PC-3 (cell line): Measurements from ENCODE around the gene GRIA4. TPM values are rescaled to one million over a fixed set of nuclear protein-coding genes. Genes with fewer than 3 reads are reported as not detected.

Experiments used
- ATAC-seq: fragments of 200-7000 bp; cut with Tn5 transposase; 2 replicates; pipeline ENCODE4 v1.9.1; 2020; ENCODE audit warnings: mild to moderate bottlenecking, moderate library complexity
- BruUV-seq: library from RNA; stranded (reverse); fragments of 400-500 nt; replicated peaks from 2 replicates; lab custom pipeline; 2021; lab: Mats Ljungman, UMichigan
- CTCF ChIA-PET: fragments of 300-600 bp; sonication (Branson Sonifier 250); formaldehyde crosslinking; loops from one replicate; lab custom pipeline; 2022; ENCODE audit warnings: antibody characterized with exemption; lab: Charles Lee
- POLR2A ChIA-PET: fragments of 300-600 bp; sonication (Branson Sonifier 250); formaldehyde crosslinking; loops from one replicate; lab custom pipeline; 2022; ENCODE audit warnings: antibody characterized with exemption; ENCODE audit not compliant: unreplicated experiment; lab: Charles Lee
- DNase-seq: peaks from one replicate; pipeline ENCODE4 v3.0.0-alpha.2; 2015
- H2AFZ ChIP-seq: fragments of 300-600 bp; sonication (generic); 2 replicates; pipeline ENCODE4 v1.6.0; 2016; ENCODE audit warnings: antibody characterized with exemption, low read length
- H3F3A ChIP-seq: fragments of 300-600 bp; sonication (generic); one replicate; pipeline ENCODE4 v1.6.0; 2017; ENCODE audit warnings: antibody characterized with exemption, low read length, control low read depth, mild to moderate bottlenecking; ENCODE audit not compliant: unreplicated experiment
- H3K27ac ChIP-seq: fragments of 300-600 bp; sonication (generic); 2 replicates; pipeline ENCODE4 v1.5.1; 2016; ENCODE audit warnings: mild to moderate bottlenecking, low read length
- H3K27me3 ChIP-seq: fragments of 300-600 bp; sonication (generic); 2 replicates; pipeline ENCODE4 v1.6.1; 2016; ENCODE audit warnings: low read length, mixed read lengths
- H3K36me3 ChIP-seq: fragments of 300-600 bp; sonication (generic); 2 replicates; pipeline ENCODE4 v1.6.1; 2016; ENCODE audit warnings: low read depth, mixed run types, low read length, mixed read lengths
- H3K4me1 ChIP-seq: fragments of 300-600 bp; sonication (generic); 2 replicates; pipeline ENCODE4 v1.5.1; 2016; ENCODE audit warnings: low read length; ENCODE audit not compliant: insufficient read depth
- H3K4me2 ChIP-seq: fragments of 300-600 bp; sonication (generic); 2 replicates; pipeline ENCODE4 v1.6.0; 2016; ENCODE audit warnings: low read length
- H3K4me3 ChIP-seq: fragments of 300-600 bp; sonication (generic); 2 replicates; pipeline ENCODE4 v1.5.1; 2016; ENCODE audit warnings: mild to moderate bottlenecking, low read length, mixed read lengths
- H3K79me2 ChIP-seq: fragments of 300-600 bp; sonication (generic); 2 replicates; pipeline ENCODE4 v1.6.1; 2017; ENCODE audit warnings: low read length, mixed read lengths
- H3K9ac ChIP-seq: fragments of 300-600 bp; sonication (generic); 2 replicates; pipeline ENCODE4 v1.6.0; 2016; ENCODE audit warnings: mild to moderate bottlenecking, low read length
- H3K9me2 ChIP-seq: fragments of 300-600 bp; sonication (generic); replicated peaks from 2 replicates; pipeline ENCODE4 v1.6.1; 2016; ENCODE audit warnings: mixed run types, low read length, mixed read lengths
- H3K9me3 ChIP-seq: fragments of 300-600 bp; sonication (generic); 2 replicates; pipeline ENCODE4 v1.6.1; 2016; ENCODE audit warnings: low read length, mixed read lengths
- H4K20me1 ChIP-seq: fragments of 300-600 bp; sonication (generic); 2 replicates; pipeline ENCODE4 v1.6.1; 2016; ENCODE audit warnings: low read length, mixed read lengths
- CTCF ChIP-seq: fragments of 300-600 bp; sonication (generic); conservative IDR thresholded peaks from 2 replicates; pipeline ENCODE4 v1.5.1; 2017; ENCODE audit warnings: antibody characterized with exemption, low read depth, mild to moderate bottlenecking, low read length
- EZH2 ChIP-seq: fragments of 300-600 bp; sonication (generic); IDR thresholded peaks from one replicate; pipeline ENCODE4 v1.6.1; 2017; ENCODE audit warnings: antibody characterized with exemption, mild to moderate bottlenecking, low read length; ENCODE audit not compliant: unreplicated experiment
- EZH2phosphoT487 ChIP-seq: fragments of 300-600 bp; sonication (generic); IDR thresholded peaks from 2 replicates; pipeline ENCODE4 v1.6.1; 2018; ENCODE audit warnings: mild to moderate bottlenecking, antibody characterized with exemption, low read length, borderline replicate concordance
- intact Hi-C: fragments of 100-400 bp; cut with micrococcal nuclease; formaldehyde crosslinking; loops from 2 replicates; pipeline ENCODE4 v1.9.0; 2023
- total RNA-seq: library from RNA; depleted of rRNA; stranded (reverse); fragments of >200 nt; gene quantifications from 2 replicates; pipeline ENCODE4 v1.2.3, GENCODE V29; 2014

GRIA4 gene
- total RNA-seq, 1 experiment from 2014 or later: not detected

GRCh38 chr11:106011481-106011880 is 401.6 kb downstream of the GRIA4 start:
- no peaks in the 10 kb centered on the region for H3F3A ChIP-seq
- no peaks in the 10 kb centered on the region for H3K4me1 ChIP-seq
- no peaks in the 10 kb centered on the region for H3K9me2 ChIP-seq
- no peaks in the 10 kb centered on the region for H3K27me3 ChIP-seq
- no peak overlapping the region for H3K4me2 ChIP-seq
- H3K79me2 ChIP-seq: peaks cover 32% of the 10 kb centered on the region
- intact Hi-C loops: no loop called here
- ChIA-PET POLR2A (no interaction called here), CTCF (no interaction called here)
- H3K9me3 ChIP-seq: no peaks in the 10 kb centered on the region
- no peak for ATAC-seq
- no peak overlapping the region for H2AFZ ChIP-seq
- H4K20me1 ChIP-seq: no peaks in the 10 kb centered on the region
- no peak overlapping the region for H3K9ac ChIP-seq
- no TSS peak for BruUV-seq
- DNase-seq: no peak
- TF ChIP-seq CTCF (no peak), EZH2phosphoT487 (no peak), EZH2 (no peak)
- H3K4me3 ChIP-seq: no peak overlapping the region
- no peak overlapping the region for H3K27ac ChIP-seq
- H3K36me3 ChIP-seq: peaks cover 44% of the 10 kb centered on the region

GRCh38 chr11:106012744-106013143 is 402.9 kb downstream of the GRIA4 start:
- no peak overlapping the region for H3K27ac ChIP-seq
- CTCF ChIA-PET: no interaction called here
- TF ChIP-seq EZH2: no peak
- no peak for TF ChIP-seq CTCF
- no peak for TF ChIP-seq EZH2phosphoT487
- H4K20me1 ChIP-seq: no peaks in the 10 kb centered on the region
- BruUV-seq: no TSS peak
- H3K4me1 ChIP-seq: no peaks in the 10 kb centered on the region
- H3K79me2 ChIP-seq: peaks cover 44% of the 10 kb centered on the region
- DNase-seq (no peak), ATAC-seq (no peak)
- H3K9me2 ChIP-seq: no peaks in the 10 kb centered on the region
- no peak overlapping the region for H3K4me3 ChIP-seq
- intact Hi-C loops: no loop called here
- POLR2A ChIA-PET: no interaction called here
- H3K27me3 ChIP-seq: no peaks in the 10 kb centered on the region
- H2AFZ ChIP-seq: no peak overlapping the region
- no peaks in the 10 kb centered on the region for H3K9me3 ChIP-seq
- no peak overlapping the region for H3K9ac ChIP-seq
- no peaks in the 10 kb centered on the region for H3F3A ChIP-seq
- H3K36me3 ChIP-seq: peaks cover 31% of the 10 kb centered on the region
- H3K4me2 ChIP-seq: no peak overlapping the region

- Histone ChIP-seq H3K9me2 (no peaks in the 10 kb centered on the region), H3F3A (no peaks in the 10 kb centered on the region), H3K27ac (no peak overlapping the region), H3K4me1 (peaks cover 10% of the 10 kb centered on the region; the same call in 1 of the 2 replicates), H3K4me3 (no peak overlapping the region), H3K9me3 (no peaks in the 10 kb centered on the region), H3K79me2 (peaks cover 47% of the 10 kb centered on the region), H3K4me2 (no peak overlapping the region), H2AFZ (no peak overlapping the region), H4K20me1 (no peaks in the 10 kb centered on the region), H3K36me3 (peaks cover 18% of the 10 kb centered on the region), H3K27me3 (no peaks in the 10 kb centered on the region), H3K9ac (no peak overlapping the region)
- POLR2A ChIA-PET: no interaction called here
- no peak for DNase-seq
- no peak for TF ChIP-seq CTCF
- TF ChIP-seq EZH2phosphoT487: no peak
- TF ChIP-seq EZH2: no peak
- ATAC-seq: no peak
- intact Hi-C loops: no loop called here
- CTCF ChIA-PET: no interaction called here
- BruUV-seq: no TSS peak
Observed at GRCh38 chr11:106014035-106014434, 404.2 kb downstream of the GRIA4 start.
